ENCODE results near the gene TJP3.
A peak's percentile ranks its signal among the peaks of the same experiment; 100 is the strongest.

The TJP3 gene

GRCh38 chr19:3767050-3767449 lies 58.9 kb downstream of the TJP3 start:
- Histone ChIP-seq H4K8ac (ENCODE audit: low read depth, low read length) (no peak overlapping the region), H2BK5ac (ENCODE audit: low read length) (no peak overlapping the region), H3K4me1 (ENCODE audit: control insufficient read depth in 2 of 2, insufficient read depth in 1 of 2, low read depth in 1 of 2, low read length in 2 of 2) (peaks cover 0 to 6% of the 10 kb centered on the region in 2 donors), H3K14ac (ENCODE audit: low read length) (peak overlapping the region; percentile 56), H3K23ac (ENCODE audit: low read depth, low read length, poor library complexity) (peak overlapping the region; percentile 85), H3K9ac (ENCODE audit: low read depth, low read length, poor library complexity) (no peak overlapping the region), H3K4ac (ENCODE audit: low read length) (no peak overlapping the region), H3K9me3 (replicated peaks in 1 of 2; ENCODE audit: control insufficient read depth in 2 of 2, insufficient read depth in 1 of 2, low read depth in 1 of 2, low read length in 2 of 2) (no peaks in the 10 kb centered on the region), H2BK15ac (ENCODE audit: low read length) (no peak overlapping the region), H3K4me2 (ENCODE audit: insufficient read depth, low read length, poor library complexity, severe bottlenecking) (no peak overlapping the region), H4K91ac (ENCODE audit: low read depth, low read length, poor library complexity) (no peak overlapping the region), H2AK5ac (ENCODE audit: low read depth, low read length) (no peak overlapping the region), H2BK12ac (ENCODE audit: low read length) (no peak overlapping the region), H3K18ac (ENCODE audit: low read length) (no peak overlapping the region), H3K36me3 (replicated peaks in 1 of 2; ENCODE audit: control insufficient read depth in 2 of 2, insufficient read depth in 2 of 2, low read length in 2 of 2) (peaks cover 9 to 23% of the 10 kb centered on the region in 2 donors), H2AFZ (ENCODE audit: low read length) (no peak overlapping the region), H3K79me1 (ENCODE audit: low read depth, low read length) (peaks cover 4% of the 10 kb centered on the region), H3K4me3 (ENCODE audit: low read length in 2 of 2) (no peak overlapping the region), H3K27ac (replicated peaks; ENCODE audit: low read length) (no peak overlapping the region), H3K27me3 (ENCODE audit: control insufficient read depth in 3 of 3, insufficient read depth in 3 of 3, low read depth in 1 of 3, low read length in 3 of 3) (no peaks in the 10 kb centered on the region), H2BK120ac (ENCODE audit: low read depth, low read length) (no peak overlapping the region)
- no peak for DNase-seq (ENCODE audit: low spot score)
- WGBS, 2 donors (ENCODE audit: extremely low coverage in 2 of 2, insufficient read length in 2 of 2, insufficient replicate concordance in 1 of 2): no CpG with 5 or more reads among the region's 23 CpGs

DNA sequence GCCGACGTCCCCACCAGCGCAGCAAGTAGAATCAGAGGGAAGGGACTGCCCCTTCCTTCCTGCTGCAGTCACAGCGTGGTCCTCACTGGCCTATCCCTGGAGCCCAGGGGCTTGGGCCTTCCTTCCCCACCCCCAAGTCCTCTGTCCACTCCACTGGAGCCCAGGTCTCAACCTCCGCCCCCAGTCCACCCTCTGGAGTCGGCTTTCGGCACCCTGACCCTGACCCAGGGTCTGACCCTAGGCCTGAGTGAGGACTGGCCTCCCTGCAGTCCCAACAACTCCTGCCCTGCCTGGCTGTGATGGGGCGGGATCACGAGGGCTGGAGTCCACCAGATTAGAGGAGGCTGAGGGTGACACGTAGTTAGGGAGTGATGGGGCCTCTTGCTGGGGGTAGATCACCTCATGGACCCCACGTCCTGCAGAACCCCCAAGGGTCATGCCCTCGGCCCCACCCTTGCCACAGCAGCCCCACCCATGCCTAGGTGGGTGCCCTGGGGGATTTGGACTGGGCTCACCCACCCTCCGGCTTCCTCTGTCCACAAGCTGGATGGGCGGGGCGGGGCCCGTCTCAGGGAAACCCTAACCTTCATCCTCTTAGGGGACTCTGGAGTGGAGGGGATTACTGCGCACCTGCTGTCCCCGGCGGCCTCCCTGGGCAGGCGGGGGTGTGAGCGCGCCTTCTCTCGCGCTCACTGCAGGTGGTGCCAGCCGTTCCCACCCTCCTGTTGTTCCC lies 60.0 kb downstream of the TJP3 start:
- no peak for DNase-seq (ENCODE audit: low spot score)
- Histone ChIP-seq H2BK15ac (ENCODE audit: low read length) (no peak overlapping the region), H3K9me3 (replicated peaks in 1 of 2; ENCODE audit: control insufficient read depth in 2 of 2, insufficient read depth in 1 of 2, low read depth in 1 of 2, low read length in 2 of 2) (no peaks in the 10 kb centered on the region), H3K4me3 (ENCODE audit: low read length in 2 of 2) (no peak overlapping the region), H3K4me2 (ENCODE audit: insufficient read depth, low read length, poor library complexity, severe bottlenecking) (no peak overlapping the region), H3K4me1 (ENCODE audit: control insufficient read depth in 2 of 2, insufficient read depth in 1 of 2, low read depth in 1 of 2, low read length in 2 of 2) (peaks cover 0 to 8% of the 10 kb centered on the region in 2 donors), H4K91ac (ENCODE audit: low read depth, low read length, poor library complexity) (no peak overlapping the region), H4K8ac (ENCODE audit: low read depth, low read length) (no peak overlapping the region), H3K36me3 (replicated peaks in 1 of 2; ENCODE audit: control insufficient read depth in 2 of 2, insufficient read depth in 2 of 2, low read length in 2 of 2) (peaks cover 9 to 23% of the 10 kb centered on the region in 2 donors), H2BK120ac (ENCODE audit: low read depth, low read length) (no peak overlapping the region), H2BK12ac (ENCODE audit: low read length) (no peak overlapping the region), H3K14ac (ENCODE audit: low read length) (no peak overlapping the region), H2AK5ac (ENCODE audit: low read depth, low read length) (no peak overlapping the region), H3K79me1 (ENCODE audit: low read depth, low read length) (peaks cover 4% of the 10 kb centered on the region), H3K9ac (ENCODE audit: low read depth, low read length, poor library complexity) (no peak overlapping the region), H3K27ac (replicated peaks; ENCODE audit: low read length) (no peak overlapping the region), H2BK5ac (ENCODE audit: low read length) (no peak overlapping the region), H2AFZ (ENCODE audit: low read length) (no peak overlapping the region), H3K23ac (ENCODE audit: low read depth, low read length, poor library complexity) (no peak overlapping the region), H3K4ac (ENCODE audit: low read length) (no peak overlapping the region), H3K27me3 (ENCODE audit: control insufficient read depth in 3 of 3, insufficient read depth in 3 of 3, low read depth in 1 of 3, low read length in 3 of 3) (no peaks in the 10 kb centered on the region), H3K18ac (ENCODE audit: low read length) (no peak overlapping the region)
- no CpG with 5 or more reads among the region's 25 CpGs for WGBS, 2 donors (ENCODE audit: extremely low coverage in 2 of 2, insufficient read length in 2 of 2, insufficient replicate concordance in 1 of 2)

GRCh38 chr19:3768748-3769099 lies 60.5 kb downstream of the TJP3 start:
- Histone ChIP-seq H3K9me3 (replicated peaks in 1 of 2; ENCODE audit: control insufficient read depth in 2 of 2, insufficient read depth in 1 of 2, low read depth in 1 of 2, low read length in 2 of 2) (no peaks in the 10 kb centered on the region), H3K9ac (ENCODE audit: low read depth, low read length, poor library complexity) (no peak overlapping the region), H3K27me3 (ENCODE audit: control insufficient read depth in 3 of 3, insufficient read depth in 3 of 3, low read depth in 1 of 3, low read length in 3 of 3) (no peaks in the 10 kb centered on the region), H3K4me3 (ENCODE audit: low read length in 2 of 2) (no peak overlapping the region), H3K23ac (ENCODE audit: low read depth, low read length, poor library complexity) (no peak overlapping the region), H3K79me1 (ENCODE audit: low read depth, low read length) (peaks cover 4% of the 10 kb centered on the region), H2BK15ac (ENCODE audit: low read length) (no peak overlapping the region), H3K18ac (ENCODE audit: low read length) (no peak overlapping the region), H4K8ac (ENCODE audit: low read depth, low read length) (no peak overlapping the region), H2BK12ac (ENCODE audit: low read length) (no peak overlapping the region), H3K4me1 (ENCODE audit: control insufficient read depth in 2 of 2, insufficient read depth in 1 of 2, low read depth in 1 of 2, low read length in 2 of 2) (peaks cover 0 to 8% of the 10 kb centered on the region in 2 donors), H2BK5ac (ENCODE audit: low read length) (no peak overlapping the region), H3K36me3 (replicated peaks in 1 of 2; ENCODE audit: control insufficient read depth in 2 of 2, insufficient read depth in 2 of 2, low read length in 2 of 2) (peaks cover 9 to 23% of the 10 kb centered on the region in 2 donors), H3K14ac (ENCODE audit: low read length) (no peak overlapping the region), H2AK5ac (ENCODE audit: low read depth, low read length) (no peak overlapping the region), H2BK120ac (ENCODE audit: low read depth, low read length) (no peak overlapping the region), H3K27ac (replicated peaks; ENCODE audit: low read length) (no peak overlapping the region), H2AFZ (ENCODE audit: low read length) (no peak overlapping the region), H3K4ac (ENCODE audit: low read length) (no peak overlapping the region), H4K91ac (ENCODE audit: low read depth, low read length, poor library complexity) (no peak overlapping the region), H3K4me2 (ENCODE audit: insufficient read depth, low read length, poor library complexity, severe bottlenecking) (no peak overlapping the region)
- no peak for DNase-seq (ENCODE audit: low spot score)
- no CpG with 5 or more reads among the region's 7 CpGs for WGBS, 2 donors (ENCODE audit: extremely low coverage in 2 of 2, insufficient read length in 2 of 2, insufficient replicate concordance in 1 of 2)

DNA sequence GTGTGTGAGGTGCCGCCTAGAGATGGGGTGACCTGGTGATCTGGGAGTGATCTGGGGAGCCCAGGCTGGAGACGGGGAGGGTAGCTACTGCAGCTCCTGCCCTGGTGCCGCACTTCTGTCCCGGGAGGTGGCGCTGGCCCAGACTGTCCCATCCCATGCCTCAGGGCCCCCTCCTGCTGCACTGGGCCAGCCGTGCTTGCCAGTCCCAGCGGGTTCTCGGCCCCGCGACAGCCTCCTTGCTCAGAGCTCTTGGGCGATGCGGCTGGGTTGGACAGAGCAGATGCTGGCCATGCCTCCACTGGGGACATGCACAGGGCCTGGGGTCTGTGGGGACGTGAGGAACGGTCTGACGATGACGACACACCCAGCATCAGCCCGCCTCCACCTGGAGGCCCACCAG lies 61.3 kb downstream of the TJP3 start:
- Histone ChIP-seq H3K36me3 (replicated peaks in 1 of 2; ENCODE audit: control insufficient read depth in 2 of 2, insufficient read depth in 2 of 2, low read length in 2 of 2) (peaks cover 9 to 23% of the 10 kb centered on the region in 2 donors), H3K79me1 (ENCODE audit: low read depth, low read length) (peaks cover 4% of the 10 kb centered on the region), H3K9me3 (replicated peaks in 1 of 2; ENCODE audit: control insufficient read depth in 2 of 2, insufficient read depth in 1 of 2, low read depth in 1 of 2, low read length in 2 of 2) (no peaks in the 10 kb centered on the region), H3K14ac (ENCODE audit: low read length) (no peak overlapping the region), H3K4me2 (ENCODE audit: insufficient read depth, low read length, poor library complexity, severe bottlenecking) (no peak overlapping the region), H2AK5ac (ENCODE audit: low read depth, low read length) (peak overlapping the region; percentile 71), H2BK5ac (ENCODE audit: low read length) (peak overlapping the region; percentile 71), H2BK12ac (ENCODE audit: low read length) (peak overlapping the region; percentile 88), H2AFZ (ENCODE audit: low read length) (no peak overlapping the region), H2BK15ac (ENCODE audit: low read length) (no peak overlapping the region), H3K23ac (ENCODE audit: low read depth, low read length, poor library complexity) (peak overlapping the region; percentile 73), H3K9ac (ENCODE audit: low read depth, low read length, poor library complexity) (peak overlapping the region; percentile 12), H2BK120ac (ENCODE audit: low read depth, low read length) (no peak overlapping the region), H3K18ac (ENCODE audit: low read length) (no peak overlapping the region), H3K27me3 (ENCODE audit: control insufficient read depth in 3 of 3, insufficient read depth in 3 of 3, low read depth in 1 of 3, low read length in 3 of 3) (peaks cover 0 to 5% (median 0%) of the 10 kb centered on the region in 3 experiments), H4K8ac (ENCODE audit: low read depth, low read length) (no peak overlapping the region), H3K27ac (replicated peaks; ENCODE audit: low read length) (no peak overlapping the region), H3K4ac (ENCODE audit: low read length) (no peak overlapping the region), H3K4me1 (ENCODE audit: control insufficient read depth in 2 of 2, insufficient read depth in 1 of 2, low read depth in 1 of 2, low read length in 2 of 2) (peaks cover 0 to 8% of the 10 kb centered on the region in 2 donors), H3K4me3 (ENCODE audit: low read length in 2 of 2) (no peak overlapping the region), H4K91ac (ENCODE audit: low read depth, low read length, poor library complexity) (no peak overlapping the region)
- no CpG with 5 or more reads among the region's 17 CpGs for WGBS, 2 donors (ENCODE audit: extremely low coverage in 2 of 2, insufficient read length in 2 of 2, insufficient replicate concordance in 1 of 2)
- no peak for DNase-seq (ENCODE audit: low spot score)
